HCT116 (cell line): ENCODE data around the gene GRM4.

Experiments
- ELF1 ChIP-seq: IDR thresholded peaks from 2 replicates; pipeline ENCODE4 v1.6.1; 2012; ENCODE audit warnings: low read depth, borderline replicate concordance
- EZH2 ChIP-seq: fragments of 200-600 bp; sonication (generic); IDR thresholded peaks from 2 replicates; pipeline ENCODE4 v1.6.1; 2017; ENCODE audit warnings: antibody characterized with exemption, mixed run types
- EZH2phosphoT487 ChIP-seq: fragments of 200-600 bp; IDR thresholded peaks from 2 replicates; pipeline ENCODE4 v1.6.1; 2018; ENCODE audit warnings: antibody characterized with exemption, borderline replicate concordance
- JUND ChIP-seq: IDR thresholded peaks from 2 replicates; pipeline ENCODE4 v1.6.1; 2012
- MAX ChIP-seq: IDR thresholded peaks from 2 replicates; pipeline ENCODE4 v1.6.1; 2012
- POLR2A ChIP-seq: IDR thresholded peaks from 2 replicates; pipeline ENCODE4 v1.7.0; 2011; ENCODE audit warnings: borderline replicate concordance; ENCODE audit not compliant: insufficient read depth, insufficient read length; ENCODE audit errors: extremely low read depth
- POLR2AphosphoS5 ChIP-seq: IDR thresholded peaks from 2 replicates; pipeline ENCODE4 v1.6.1; 2011; ENCODE audit warnings: mild to moderate bottlenecking, low read depth, low read length, moderate library complexity
- RAD21 ChIP-seq: IDR thresholded peaks from 2 replicates; pipeline ENCODE4 v1.6.1; 2012; ENCODE audit warnings: low read depth, mild to moderate bottlenecking
- REST ChIP-seq: IDR thresholded peaks from 2 replicates; pipeline ENCODE4 v1.6.1; 2012; ENCODE audit warnings: low read depth
- ZBTB33 ChIP-seq: IDR thresholded peaks from 2 replicates; pipeline ENCODE4 v1.6.1; 2011; ENCODE audit warnings: mild to moderate bottlenecking, low read length, moderate library complexity; ENCODE audit not compliant: insufficient replicate concordance; ENCODE audit errors: extremely low read depth
- ZNF274 ChIP-seq: fragments of 200-500 bp; sonication (Bioruptor generic); IDR thresholded peaks from 2 replicates; pipeline ENCODE4 v1.6.1; 2014; ENCODE audit warnings: mild to moderate bottlenecking, low read depth, low read length, inconsistent platforms
- TF ChIP-seq, protein P1 (sequence below), 3 experiments: fragments of 200-600 bp in 1 of 3; sonication (generic) in 1 of 3; IDR thresholded peaks in 2 of 3; conservative IDR thresholded peaks in 1 of 3; 2 replicates each; pipeline ENCODE4 v1.5.1; 2012 to 2017; ENCODE audit warnings: low read depth in 2 of 3, low read length in 2 of 3, antibody characterized with exemption in 1 of 3, borderline replicate concordance in 1 of 3, control low read depth in 1 of 3, mild to moderate bottlenecking in 1 of 3, mixed read lengths in 1 of 3, mixed run types in 1 of 3, moderate library complexity in 1 of 3; ENCODE audit not compliant: insufficient read depth in 1 of 3
- TF ChIP-seq, protein P2 (sequence below): IDR thresholded peaks from 2 replicates; pipeline ENCODE4 v1.6.1; 2012

GRCh38 chr6:34090529-34090928 is 55.4 kb downstream of the GRM4 start:
- TF ChIP-seq, protein P1, sequence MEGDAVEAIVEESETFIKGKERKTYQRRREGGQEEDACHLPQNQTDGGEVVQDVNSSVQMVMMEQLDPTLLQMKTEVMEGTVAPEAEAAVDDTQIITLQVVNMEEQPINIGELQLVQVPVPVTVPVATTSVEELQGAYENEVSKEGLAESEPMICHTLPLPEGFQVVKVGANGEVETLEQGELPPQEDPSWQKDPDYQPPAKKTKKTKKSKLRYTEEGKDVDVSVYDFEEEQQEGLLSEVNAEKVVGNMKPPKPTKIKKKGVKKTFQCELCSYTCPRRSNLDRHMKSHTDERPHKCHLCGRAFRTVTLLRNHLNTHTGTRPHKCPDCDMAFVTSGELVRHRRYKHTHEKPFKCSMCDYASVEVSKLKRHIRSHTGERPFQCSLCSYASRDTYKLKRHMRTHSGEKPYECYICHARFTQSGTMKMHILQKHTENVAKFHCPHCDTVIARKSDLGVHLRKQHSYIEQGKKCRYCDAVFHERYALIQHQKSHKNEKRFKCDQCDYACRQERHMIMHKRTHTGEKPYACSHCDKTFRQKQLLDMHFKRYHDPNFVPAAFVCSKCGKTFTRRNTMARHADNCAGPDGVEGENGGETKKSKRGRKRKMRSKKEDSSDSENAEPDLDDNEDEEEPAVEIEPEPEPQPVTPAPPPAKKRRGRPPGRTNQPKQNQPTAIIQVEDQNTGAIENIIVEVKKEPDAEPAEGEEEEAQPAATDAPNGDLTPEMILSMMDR (IDR thresholded peaks at IDR 0.05 in 2 of 3, conservative IDR thresholded peaks at IDR 0.05 in 1 of 3; ENCODE audit: borderline replicate concordance in 1 of 3, insufficient read depth in 1 of 3, low read depth in 2 of 3, low read length in 2 of 3) = no peak
- no peak for TF ChIP-seq ZNF274
- no peak for TF ChIP-seq ZBTB33
- TF ChIP-seq POLR2A = no peak
- TF ChIP-seq EZH2phosphoT487 = no peak
- no peak for TF ChIP-seq JUND
- TF ChIP-seq, protein P2, sequence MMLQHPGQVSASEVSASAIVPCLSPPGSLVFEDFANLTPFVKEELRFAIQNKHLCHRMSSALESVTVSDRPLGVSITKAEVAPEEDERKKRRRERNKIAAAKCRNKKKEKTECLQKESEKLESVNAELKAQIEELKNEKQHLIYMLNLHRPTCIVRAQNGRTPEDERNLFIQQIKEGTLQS = no peak
- TF ChIP-seq EZH2 = no peak
- TF ChIP-seq ELF1 = no peak
- no peak for TF ChIP-seq MAX
- no peak for TF ChIP-seq REST
- TF ChIP-seq RAD21 = no peak
- no peak for TF ChIP-seq POLR2AphosphoS5
